Keratinocyte (primary cell): ENCODE data around the gene PAX4. TPM values are rescaled to one million over a fixed set of nuclear protein-coding genes. Genes with fewer than 3 reads are reported as not detected.

Source experiments
- DNase-seq: peaks from one replicate; pipeline ENCODE4 v3.0.0-alpha.2; 2011; ENCODE audit warnings: low read depth, missing footprints, low spot score
- FAIRE-seq: peaks from 2 replicates; lab custom pipeline; 2011; peaks lifted over from hg19 to GRCh38; lab: Jason Lieb, UNC
- H2AFZ ChIP-seq: 2 replicates; pipeline ENCODE4 v1.6.0; 2012; ENCODE audit warnings: low read length, control low read depth, inconsistent platforms; ENCODE audit not compliant: control insufficient read depth
- H3K27ac ChIP-seq: 2 replicates; pipeline ENCODE4 v1.5.1; 2011; ENCODE audit warnings: low read length; ENCODE audit not compliant: control insufficient read depth, insufficient read depth
- H3K27me3 ChIP-seq: 3 replicates; pipeline ENCODE4 v1.6.0; 2011; ENCODE audit warnings: low read length; ENCODE audit not compliant: control insufficient read depth, insufficient read depth; ENCODE audit errors: extremely low read depth
- H3K36me3 ChIP-seq, 2 experiments: 2 replicates in 1 of 2; 3 replicates in 1 of 2; pipeline ENCODE4 v1.5.1; 2011; ENCODE audit warnings: low read length in 2 of 2, mild to moderate bottlenecking in 1 of 2; ENCODE audit not compliant: control insufficient read depth in 2 of 2, insufficient read depth in 2 of 2; ENCODE audit errors: extremely low read depth in 1 of 2
- H3K4me1 ChIP-seq: 3 replicates; pipeline ENCODE4 v1.5.1; 2011; ENCODE audit warnings: low read length; ENCODE audit not compliant: control insufficient read depth, insufficient read depth; ENCODE audit errors: extremely low read depth
- H3K4me2 ChIP-seq: 3 replicates; pipeline ENCODE4 v1.6.0; 2011; ENCODE audit warnings: low read depth, low read length; ENCODE audit not compliant: control insufficient read depth, insufficient read depth; ENCODE audit errors: extremely low read depth
- H3K4me3 ChIP-seq, 3 experiments: fragments of 200-600 bp in 1 of 3; sonication (generic) in 1 of 3; 2 replicates in 2 of 3; 3 replicates in 1 of 3; pipeline ENCODE4 v1.5.1; 2011 to 2016; ENCODE audit warnings: low read length in 3 of 3, mild to moderate bottlenecking in 3 of 3, control low read depth in 2 of 3, inconsistent platforms in 1 of 3, low read depth in 1 of 3, mixed read lengths in 1 of 3, mixed run types in 1 of 3, moderate library complexity in 1 of 3; ENCODE audit not compliant: control insufficient read depth in 2 of 3, insufficient read depth in 2 of 3; ENCODE audit errors: extremely low read depth in 1 of 3
- H3K79me2 ChIP-seq: 2 replicates; pipeline ENCODE4 v1.6.0; 2012; ENCODE audit warnings: low read length; ENCODE audit not compliant: control insufficient read depth, insufficient read depth
- H3K9ac ChIP-seq: 3 replicates; pipeline ENCODE4 v1.6.0; 2011; ENCODE audit warnings: low read length; ENCODE audit not compliant: control insufficient read depth, insufficient read depth; ENCODE audit errors: extremely low read depth
- H3K9me1 ChIP-seq: 3 replicates; pipeline ENCODE4 v1.6.0; 2011; ENCODE audit warnings: low read length; ENCODE audit not compliant: control insufficient read depth, insufficient read depth; ENCODE audit errors: extremely low read depth
- H3K9me3 ChIP-seq: 2 replicates; pipeline ENCODE4 v1.5.1; 2012; ENCODE audit warnings: low read depth, low read length; ENCODE audit not compliant: control insufficient read depth
- H4K20me1 ChIP-seq: 3 replicates; pipeline ENCODE4 v1.6.0; 2011; ENCODE audit warnings: low read length; ENCODE audit not compliant: control insufficient read depth, insufficient read depth; ENCODE audit errors: extremely low read depth
- EZH2 ChIP-seq: IDR thresholded peaks from one replicate; pipeline ENCODE4 v1.6.1; 2012; ENCODE audit warnings: inconsistent platforms, mild to moderate bottlenecking, low read length, moderate library complexity
- dilution Hi-C: fragments of 300-500 bp; cut with MboI; formaldehyde crosslinking; loops from one replicate; pipeline ENCODE4 v1.7.0; 2020; ENCODE audit warnings: low sequenced_read_pairs; ENCODE audit not compliant: extremely low pct_ligation_motif_present
- polyA plus RNA-seq, 5 experiments: library from polyadenylated mRNA; depleted of rRNA in 3 of 5; stranded (reverse) in 3 of 5; stranded (forward) in 1 of 5; unstranded in 1 of 5; fragments of >200 nt; gene quantifications; 1 replicate in 1 of 5; 2 replicates in 3 of 5; 3 replicates in 1 of 5; pipeline versions ENCODE4 v1.2.1 to v1.2.3, GENCODE V29; 2011 to 2012; ENCODE audit warnings: missing spikeins in 2 of 5, low read depth in 1 of 5, low replicate concordance in 1 of 5
- TF ChIP-seq, protein P1 (sequence below), 3 experiments: IDR thresholded peaks in 1 of 3; conservative IDR thresholded peaks in 1 of 3; optimal IDR thresholded peaks in 1 of 3; 2 replicates in 2 of 3; 3 replicates in 1 of 3; pipeline versions ENCODE3 to v1.5.1; 2011; ENCODE audit warnings: low read length in 3 of 3, mild to moderate bottlenecking in 3 of 3, moderate library complexity in 2 of 3, control low read depth in 1 of 3, inconsistent platforms in 1 of 3; ENCODE audit not compliant: insufficient read depth in 2 of 3; ENCODE audit errors: extremely low read depth in 1 of 3

Gene PAX4
- polyA plus RNA-seq, 1 donor (not counting 4 experiments of a cell fraction or from before 2014, with no cell fraction given), result not detected

DNA sequence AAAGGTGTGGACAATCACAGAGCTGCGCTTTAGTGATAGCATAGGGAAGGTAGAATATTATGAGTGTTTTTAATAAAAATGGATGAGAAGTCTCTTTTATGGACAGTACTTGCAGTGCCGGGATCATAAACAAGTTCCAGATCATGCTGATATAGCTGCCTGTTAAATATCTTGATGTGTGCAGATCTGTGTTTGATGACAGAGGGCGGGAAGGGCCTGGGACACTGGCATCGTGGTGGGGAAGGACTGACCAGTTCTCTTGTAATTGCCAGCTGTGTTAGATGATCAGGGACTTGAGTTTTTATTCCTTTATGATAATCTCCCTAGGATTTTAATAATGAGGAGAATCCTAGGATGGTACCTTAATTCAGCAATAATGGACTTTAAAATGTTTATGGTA is 48.7 kb upstream of the PAX4 start:
- H3K4me3 ChIP-seq, result peak overlapping the region in 2 of 3 experiments; percentile 13 to 16
- no peak overlapping the region for H2AFZ ChIP-seq
- dilution Hi-C loops, result no loop called here
- H3K27me3 ChIP-seq, result no peaks in the 10 kb centered on the region
- peaks cover 0 to 13% of the 10 kb centered on the region in 2 experiments for H3K36me3 ChIP-seq
- H3K27ac ChIP-seq, result peak overlapping the region; percentile 66
- TF ChIP-seq, protein P1, sequence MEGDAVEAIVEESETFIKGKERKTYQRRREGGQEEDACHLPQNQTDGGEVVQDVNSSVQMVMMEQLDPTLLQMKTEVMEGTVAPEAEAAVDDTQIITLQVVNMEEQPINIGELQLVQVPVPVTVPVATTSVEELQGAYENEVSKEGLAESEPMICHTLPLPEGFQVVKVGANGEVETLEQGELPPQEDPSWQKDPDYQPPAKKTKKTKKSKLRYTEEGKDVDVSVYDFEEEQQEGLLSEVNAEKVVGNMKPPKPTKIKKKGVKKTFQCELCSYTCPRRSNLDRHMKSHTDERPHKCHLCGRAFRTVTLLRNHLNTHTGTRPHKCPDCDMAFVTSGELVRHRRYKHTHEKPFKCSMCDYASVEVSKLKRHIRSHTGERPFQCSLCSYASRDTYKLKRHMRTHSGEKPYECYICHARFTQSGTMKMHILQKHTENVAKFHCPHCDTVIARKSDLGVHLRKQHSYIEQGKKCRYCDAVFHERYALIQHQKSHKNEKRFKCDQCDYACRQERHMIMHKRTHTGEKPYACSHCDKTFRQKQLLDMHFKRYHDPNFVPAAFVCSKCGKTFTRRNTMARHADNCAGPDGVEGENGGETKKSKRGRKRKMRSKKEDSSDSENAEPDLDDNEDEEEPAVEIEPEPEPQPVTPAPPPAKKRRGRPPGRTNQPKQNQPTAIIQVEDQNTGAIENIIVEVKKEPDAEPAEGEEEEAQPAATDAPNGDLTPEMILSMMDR (optimal IDR thresholded peaks at IDR 0.05 in 1 of 3, IDR thresholded peaks at IDR 0.05 in 1 of 3, conservative IDR thresholded peaks at IDR 0.05 in 1 of 3; ENCODE audit: extremely low read depth in 1 of 3, insufficient read depth in 2 of 3, low read length in 3 of 3), result no peak
- TF ChIP-seq EZH2, result no peak
- no peak for FAIRE-seq
- peaks cover 3% of the 10 kb centered on the region for H3K9me1 ChIP-seq
- H3K9ac ChIP-seq, result peak overlapping the region; percentile 45
- peaks cover 15% of the 10 kb centered on the region for H4K20me1 ChIP-seq
- H3K4me2 ChIP-seq, result peak overlapping the region; percentile 49
- peaks cover 95% of the 10 kb centered on the region for H3K79me2 ChIP-seq
- peaks cover 28% of the 10 kb centered on the region for H3K4me1 ChIP-seq
- no peaks in the 10 kb centered on the region for H3K9me3 ChIP-seq
- no peak for DNase-seq

DNA sequence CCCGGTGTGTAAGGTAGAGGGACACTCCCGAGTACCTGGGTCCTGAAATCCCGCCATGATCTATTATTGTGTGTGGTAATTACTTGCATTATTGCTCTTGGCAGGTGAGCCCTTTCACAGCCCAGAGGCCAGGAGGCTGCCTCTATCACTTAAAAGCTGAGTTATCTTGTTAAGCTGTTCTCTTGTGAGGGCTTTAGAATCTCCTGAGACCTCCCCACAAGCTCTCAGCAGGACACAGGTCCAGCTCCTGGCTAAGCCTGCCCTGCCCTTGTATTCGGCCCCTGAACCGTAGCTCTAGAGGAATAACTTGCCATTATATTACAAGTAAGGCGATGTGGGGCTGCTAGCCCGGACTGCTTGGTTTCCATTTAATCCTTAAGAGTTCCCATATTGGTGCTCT is 48.0 kb upstream of the PAX4 start:
- Histone ChIP-seq H3K27me3 (no peaks in the 10 kb centered on the region), H3K9ac (peak overlapping the region; percentile 26), H3K27ac (peak overlapping the region; percentile 66), H3K36me3 (peaks cover 3 to 9% of the 10 kb centered on the region in 2 experiments), H3K9me3 (no peaks in the 10 kb centered on the region), H4K20me1 (peaks cover 15% of the 10 kb centered on the region), H3K4me2 (peak overlapping the region; percentile 49), H3K79me2 (peaks cover 95% of the 10 kb centered on the region), H3K9me1 (peaks cover 3% of the 10 kb centered on the region), H2AFZ (no peak overlapping the region), H3K4me1 (peaks cover 28% of the 10 kb centered on the region), H3K4me3 (no peak overlapping the region)
- TF ChIP-seq EZH2, result no peak
- TF ChIP-seq, protein P1 (optimal IDR thresholded peaks at IDR 0.05 in 1 of 3, IDR thresholded peaks at IDR 0.05 in 1 of 3, conservative IDR thresholded peaks at IDR 0.05 in 1 of 3; ENCODE audit: extremely low read depth in 1 of 3, insufficient read depth in 2 of 3, low read length in 3 of 3), result no peak
- dilution Hi-C loops, result no loop called here
- FAIRE-seq, result no peak
- no peak for DNase-seq
